Epithelial cell of proximal tubule (primary cell): ENCODE data around the gene PRR11. TPM values are rescaled to one million over a fixed set of nuclear protein-coding genes. Genes with fewer than 3 reads are reported as not detected.

Experiments
- DNase-seq: peaks from one replicate; pipeline ENCODE4 v3.0.0-alpha.2; 2011; ENCODE audit warnings: low read depth
- H3K4me3 ChIP-seq: 2 replicates; pipeline ENCODE4 v1.5.1; 2011; ENCODE audit warnings: low read depth, mild to moderate bottlenecking, low read length
- CTCF ChIP-seq: conservative IDR thresholded peaks from 2 replicates; pipeline ENCODE4 v1.5.1; 2012; ENCODE audit warnings: low read depth, mild to moderate bottlenecking, low read length
- total RNA-seq: library from RNA; depleted of rRNA; stranded (reverse); fragments of >200 nt; gene quantifications from 2 replicates; pipeline ENCODE4 v1.2.3, GENCODE V29; 2015

The PRR11 gene
- 54.4 and 75.6 TPM in 2 replicates for total RNA-seq

DNA sequence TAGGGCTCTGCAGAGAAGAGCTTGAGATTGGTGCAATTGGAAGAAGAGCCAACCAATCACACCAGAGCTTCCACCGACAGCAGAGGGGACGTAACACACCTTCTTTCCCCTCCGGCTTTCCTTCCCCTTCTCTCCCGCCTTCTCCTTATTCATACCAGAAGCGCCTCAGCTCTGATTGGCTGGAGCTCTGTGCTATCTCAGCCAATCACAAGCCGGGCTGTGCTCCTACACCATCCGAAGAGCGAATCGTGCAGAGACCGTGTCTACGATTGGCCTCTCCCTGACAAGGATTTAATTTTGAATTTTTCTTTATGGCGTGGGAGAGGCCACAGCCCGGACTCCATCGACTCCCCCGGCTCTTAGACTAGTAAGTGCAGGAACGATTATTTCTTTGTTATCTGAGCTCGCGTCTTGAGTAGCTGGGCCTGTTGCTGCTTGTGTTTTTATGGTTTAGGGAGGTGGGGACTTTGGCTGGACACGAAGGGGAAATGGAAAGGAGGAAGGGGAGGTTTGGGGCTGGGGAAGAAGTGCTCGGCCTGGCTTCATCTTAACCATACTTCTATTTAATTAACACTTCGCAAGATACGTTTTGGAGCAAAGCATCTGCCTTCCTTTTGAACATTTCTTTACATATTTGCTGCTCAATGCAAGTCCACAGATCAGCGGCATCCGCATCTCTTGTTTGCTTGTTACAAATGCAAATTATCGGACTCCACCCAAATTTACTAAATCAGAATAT lies at the start of gene PRR11:
Gene PRR11, plus strand, starts transcription at position 308 of the 739 bp plus-strand sequence. CDS start 14,007 bp downstream, outside the sequence.
- H3K4me3 ChIP-seq: peak within 1 kb of the TSS; percentile 85
- no peak for TF ChIP-seq CTCF

DNA sequence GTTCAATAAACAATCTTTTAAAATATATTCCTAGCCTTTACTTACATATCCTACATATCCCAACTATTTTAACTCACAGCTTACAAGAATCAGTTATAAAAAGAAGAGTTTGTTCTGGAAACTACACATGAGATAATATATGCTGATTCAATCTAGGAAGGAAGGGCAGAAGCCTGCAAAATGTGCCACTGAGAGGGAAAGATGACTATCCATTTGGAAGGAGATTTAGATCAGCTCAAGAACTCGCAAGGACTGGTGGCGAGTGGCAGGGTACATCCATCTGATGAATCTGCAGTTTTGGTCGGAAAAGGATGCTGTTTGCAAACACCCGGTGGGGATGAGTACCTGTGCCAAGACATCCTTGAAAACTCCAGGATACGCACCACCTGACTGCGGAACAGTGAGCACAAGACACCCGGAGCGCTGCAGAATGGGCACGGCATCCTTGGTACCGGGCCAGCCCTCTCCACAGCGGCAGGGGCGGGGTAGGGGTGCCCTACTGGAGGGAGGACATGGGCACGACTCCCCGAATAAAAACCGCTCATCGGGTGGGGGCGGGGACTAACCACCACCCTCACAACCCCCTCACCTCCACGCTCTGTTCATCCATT lies 49.6 kb upstream of the PRR11 start:
- TF ChIP-seq CTCF: no peak
- peak overlapping the region; percentile 95 for H3K4me3 ChIP-seq
- no peak for DNase-seq

More for the DNA sequence above, at the start of gene PRR11:
- peak; percentile 100 for DNase-seq

GRCh38 chr17:59106463-59107305 lies 48.9 kb upstream of the PRR11 start, which contains the start of gene TRIM37:
TRIM37 (minus strand) TSS chr17:59106880; CDS start chr17:59106461, 419 bp downstream.
- TF ChIP-seq CTCF: no peak
- DNase-seq: peak; percentile 76

GRCh38 chr17:59107306-59107670 lies 48.3 kb upstream of the PRR11 start:
- DNase-seq: no peak
- no peak for TF ChIP-seq CTCF
- peak overlapping the region; percentile 95 for H3K4me3 ChIP-seq

More at GRCh38 chr17:59106463-59107305, 48.9 kb upstream of the PRR11 start, which contains the start of gene TRIM37:
- H3K4me3 ChIP-seq: peak within 1 kb of the TSS; percentile 95

GRCh38 chr17:59108400-59109102 lies 47.0 kb upstream of the PRR11 start:
- H3K4me3 ChIP-seq: no peak overlapping the region
- DNase-seq: no peak
- TF ChIP-seq CTCF: no peak

GRCh38 chr17:59110973-59111372 lies 44.6 kb upstream of the PRR11 start:
- DNase-seq: no peak
- no peak overlapping the region for H3K4me3 ChIP-seq
- TF ChIP-seq CTCF: no peak
